ENCODE results near the gene BICD1.

BICD1 gene

DNA sequence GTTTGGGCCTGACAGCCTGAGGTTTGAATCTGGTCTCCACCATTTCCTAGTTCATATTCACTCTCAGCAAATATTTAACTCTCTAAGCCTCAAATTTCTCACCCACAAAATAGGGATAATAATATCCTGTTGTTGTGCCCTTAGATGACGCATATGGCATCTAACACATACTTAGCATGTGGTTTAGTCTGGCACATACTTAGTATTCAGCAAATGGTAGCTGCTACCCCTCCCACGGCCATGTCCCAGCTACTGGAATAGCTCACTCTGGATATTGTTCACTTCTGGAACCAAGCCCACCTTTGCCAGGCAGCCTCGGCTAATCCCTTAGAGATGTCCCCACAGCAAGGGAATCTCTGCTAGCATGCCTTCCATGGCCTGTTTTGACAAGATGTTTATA, 53.3 kb downstream of the BICD1 start:
- no peaks in the 10 kb centered on the region for H3K4me1 ChIP-seq (ENCODE audit: low read depth, poor library complexity, severe bottlenecking)
- no peaks in the 10 kb centered on the region for H3K36me3 ChIP-seq (ENCODE audit: insufficient read depth)
- H3K4me2 ChIP-seq: no peak overlapping the region
- H3K9ac ChIP-seq: no peak overlapping the region
- H3K4me3 ChIP-seq (IDR thresholded peaks at IDR 0.05; ENCODE audit: insufficient read depth, low read depth, low read length): no peak overlapping the region
- no peak overlapping the region for H2AFZ ChIP-seq (ENCODE audit: low read depth)
- H3K79me2 ChIP-seq (ENCODE audit: insufficient read depth, low read depth): no peaks in the 10 kb centered on the region
- no peaks in the 10 kb centered on the region for H4K20me1 ChIP-seq (ENCODE audit: insufficient read depth)
- TF ChIP-seq, protein P1, sequence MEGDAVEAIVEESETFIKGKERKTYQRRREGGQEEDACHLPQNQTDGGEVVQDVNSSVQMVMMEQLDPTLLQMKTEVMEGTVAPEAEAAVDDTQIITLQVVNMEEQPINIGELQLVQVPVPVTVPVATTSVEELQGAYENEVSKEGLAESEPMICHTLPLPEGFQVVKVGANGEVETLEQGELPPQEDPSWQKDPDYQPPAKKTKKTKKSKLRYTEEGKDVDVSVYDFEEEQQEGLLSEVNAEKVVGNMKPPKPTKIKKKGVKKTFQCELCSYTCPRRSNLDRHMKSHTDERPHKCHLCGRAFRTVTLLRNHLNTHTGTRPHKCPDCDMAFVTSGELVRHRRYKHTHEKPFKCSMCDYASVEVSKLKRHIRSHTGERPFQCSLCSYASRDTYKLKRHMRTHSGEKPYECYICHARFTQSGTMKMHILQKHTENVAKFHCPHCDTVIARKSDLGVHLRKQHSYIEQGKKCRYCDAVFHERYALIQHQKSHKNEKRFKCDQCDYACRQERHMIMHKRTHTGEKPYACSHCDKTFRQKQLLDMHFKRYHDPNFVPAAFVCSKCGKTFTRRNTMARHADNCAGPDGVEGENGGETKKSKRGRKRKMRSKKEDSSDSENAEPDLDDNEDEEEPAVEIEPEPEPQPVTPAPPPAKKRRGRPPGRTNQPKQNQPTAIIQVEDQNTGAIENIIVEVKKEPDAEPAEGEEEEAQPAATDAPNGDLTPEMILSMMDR (conservative IDR thresholded peaks at IDR 0.05; ENCODE audit: low read depth, low read length): no peak
- H3K27me3 ChIP-seq (ENCODE audit: insufficient read depth, low read depth): no peaks in the 10 kb centered on the region
- H3K27ac ChIP-seq: no peak overlapping the region

DNA sequence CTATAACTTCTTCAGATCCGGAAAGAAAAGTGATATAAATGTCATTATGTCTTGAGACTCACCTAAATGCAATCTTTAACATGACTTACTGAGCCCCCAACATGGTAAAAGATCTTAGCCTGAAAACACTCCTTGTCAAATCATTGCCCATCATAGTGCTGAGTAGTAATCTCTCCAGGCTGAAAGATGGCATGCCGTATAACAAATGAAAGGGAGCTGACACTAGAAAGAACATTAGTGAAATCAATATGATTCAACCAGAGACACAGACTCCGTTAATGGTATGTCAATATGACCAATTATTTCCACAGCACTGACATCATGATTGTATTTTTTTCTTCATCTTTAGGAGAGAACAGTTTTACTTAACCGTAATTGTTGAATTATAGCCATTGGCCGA, 54.4 kb downstream of the BICD1 start:
- no peaks in the 10 kb centered on the region for H4K20me1 ChIP-seq (ENCODE audit: insufficient read depth)
- H3K4me3 ChIP-seq (IDR thresholded peaks at IDR 0.05; ENCODE audit: insufficient read depth, low read depth, low read length): no peak overlapping the region
- H3K36me3 ChIP-seq (ENCODE audit: insufficient read depth): no peaks in the 10 kb centered on the region
- H2AFZ ChIP-seq (ENCODE audit: low read depth): no peak overlapping the region
- no peaks in the 10 kb centered on the region for H3K27me3 ChIP-seq (ENCODE audit: insufficient read depth, low read depth)
- no peak overlapping the region for H3K27ac ChIP-seq
- no peaks in the 10 kb centered on the region for H3K79me2 ChIP-seq (ENCODE audit: insufficient read depth, low read depth)
- TF ChIP-seq, protein P1 (conservative IDR thresholded peaks at IDR 0.05; ENCODE audit: low read depth, low read length): no peak
- H3K4me1 ChIP-seq (ENCODE audit: low read depth, poor library complexity, severe bottlenecking): no peaks in the 10 kb centered on the region
- H3K4me2 ChIP-seq: no peak overlapping the region
- H3K9ac ChIP-seq: no peak overlapping the region

DNA sequence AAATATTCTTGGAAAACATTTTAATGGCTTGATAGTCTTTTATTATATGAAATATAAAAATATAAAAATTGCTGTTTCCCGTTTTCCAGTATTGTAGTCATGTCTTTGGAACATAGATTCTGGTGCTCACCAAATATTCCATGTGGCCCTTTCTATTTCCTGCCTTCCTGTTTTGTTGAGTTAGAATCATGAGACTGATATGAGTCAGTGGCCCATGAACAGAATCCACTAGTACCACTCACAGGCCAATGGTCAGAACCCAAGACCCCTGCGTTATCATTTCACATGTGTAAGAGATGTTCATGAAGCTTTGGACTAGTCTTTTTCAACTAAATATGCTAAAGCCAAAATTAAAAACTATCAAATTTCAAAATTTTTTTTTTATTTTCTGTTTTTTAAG, 56.9 kb downstream of the BICD1 start:
- no peaks in the 10 kb centered on the region for H4K20me1 ChIP-seq (ENCODE audit: insufficient read depth)
- no peaks in the 10 kb centered on the region for H3K4me1 ChIP-seq (ENCODE audit: low read depth, poor library complexity, severe bottlenecking)
- no peaks in the 10 kb centered on the region for H3K27me3 ChIP-seq (ENCODE audit: insufficient read depth, low read depth)
- no peak overlapping the region for H2AFZ ChIP-seq (ENCODE audit: low read depth)
- H3K4me2 ChIP-seq: no peak overlapping the region
- H3K27ac ChIP-seq: no peak overlapping the region
- no peaks in the 10 kb centered on the region for H3K79me2 ChIP-seq (ENCODE audit: insufficient read depth, low read depth)
- H3K36me3 ChIP-seq (ENCODE audit: insufficient read depth): no peaks in the 10 kb centered on the region
- TF ChIP-seq, protein P1 (conservative IDR thresholded peaks at IDR 0.05; ENCODE audit: low read depth, low read length): no peak
- no peak overlapping the region for H3K9ac ChIP-seq
- no peak overlapping the region for H3K4me3 ChIP-seq (IDR thresholded peaks at IDR 0.05; ENCODE audit: insufficient read depth, low read depth, low read length)

DNA sequence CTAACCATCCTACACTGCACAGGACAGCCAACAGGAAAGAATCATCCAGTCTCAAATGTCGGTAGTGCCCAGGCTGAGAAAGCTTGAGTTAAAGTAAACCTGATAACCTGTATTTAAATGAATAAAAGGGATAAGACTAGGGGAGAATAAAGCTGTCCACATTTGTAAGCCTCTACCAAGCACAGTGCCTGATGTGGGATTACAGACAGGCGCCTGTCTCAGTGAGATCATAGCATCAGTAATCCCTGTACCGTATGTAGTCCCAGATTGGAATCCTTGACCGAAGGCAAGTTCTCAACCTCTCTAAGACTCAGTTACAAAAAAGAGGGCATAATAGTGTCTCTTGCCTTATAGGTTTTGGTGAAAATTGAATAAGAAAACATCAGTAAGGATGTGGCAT, 59.9 kb downstream of the BICD1 start:
- no peak overlapping the region for H3K27ac ChIP-seq
- no peak overlapping the region for H3K4me3 ChIP-seq (IDR thresholded peaks at IDR 0.05; ENCODE audit: insufficient read depth, low read depth, low read length)
- H3K4me2 ChIP-seq: no peak overlapping the region
- no peaks in the 10 kb centered on the region for H4K20me1 ChIP-seq (ENCODE audit: insufficient read depth)
- TF ChIP-seq, protein P1 (conservative IDR thresholded peaks at IDR 0.05; ENCODE audit: low read depth, low read length): no peak
- H2AFZ ChIP-seq (ENCODE audit: low read depth): no peak overlapping the region
- H3K36me3 ChIP-seq (ENCODE audit: insufficient read depth): no peaks in the 10 kb centered on the region
- no peaks in the 10 kb centered on the region for H3K4me1 ChIP-seq (ENCODE audit: low read depth, poor library complexity, severe bottlenecking)
- H3K79me2 ChIP-seq (ENCODE audit: insufficient read depth, low read depth): no peaks in the 10 kb centered on the region
- no peak overlapping the region for H3K9ac ChIP-seq
- H3K27me3 ChIP-seq (ENCODE audit: insufficient read depth, low read depth): no peaks in the 10 kb centered on the region

All from KMS-11 (cell line).